ENCODE measurements around the gene SYT2. TPM values are rescaled to one million over a fixed set of nuclear protein-coding genes. Genes with fewer than 3 reads are reported as not detected.
A peak's percentile ranks its signal among the peaks of the same experiment; 100 is the strongest.
"Not testable (repeated sequence)": the region's sequence is repeated elsewhere in the genome, so short reads cannot be mapped to it uniquely, and the experiment has no call there.

Gene SYT2
- total RNA-seq, 1 donor from 2014 or later: 3.1 TPM

DNA sequence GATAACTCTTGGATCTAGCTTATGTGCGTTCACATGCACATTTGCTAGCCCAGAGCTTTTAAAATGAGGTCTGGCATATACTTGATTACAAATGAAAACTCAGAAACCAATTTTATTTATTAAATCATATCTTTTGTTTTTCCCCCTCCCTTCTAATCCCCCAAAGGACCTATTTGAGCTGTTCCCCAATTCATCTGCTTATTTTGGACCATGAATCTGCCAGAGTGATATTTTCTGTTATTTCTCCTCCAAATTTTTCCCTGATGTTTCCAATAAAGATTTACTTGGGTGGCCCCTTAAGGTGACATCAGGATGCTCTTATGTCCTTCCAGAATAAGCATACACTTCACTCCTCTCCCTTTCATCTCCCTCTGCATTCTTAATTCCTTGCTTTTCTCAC is 123.4 kb downstream of the SYT2 start:
- DNase-seq (ENCODE audit: low spot score in 2 of 2, unreplicated experiment in 2 of 2): no peak
- Mint-ChIP-seq H3K4me1 (peaks cover 49% of the 10 kb centered on the region), H3K27ac (peak overlapping the region; percentile 89), H3K27me3 (ENCODE audit: low read depth) (no peaks in the 10 kb centered on the region), H3K9me3 (no peaks in the 10 kb centered on the region), H3K36me3 (peaks cover 6% of the 10 kb centered on the region), H3K4me3 (no peak overlapping the region)
- TF ChIP-seq, protein P1, sequence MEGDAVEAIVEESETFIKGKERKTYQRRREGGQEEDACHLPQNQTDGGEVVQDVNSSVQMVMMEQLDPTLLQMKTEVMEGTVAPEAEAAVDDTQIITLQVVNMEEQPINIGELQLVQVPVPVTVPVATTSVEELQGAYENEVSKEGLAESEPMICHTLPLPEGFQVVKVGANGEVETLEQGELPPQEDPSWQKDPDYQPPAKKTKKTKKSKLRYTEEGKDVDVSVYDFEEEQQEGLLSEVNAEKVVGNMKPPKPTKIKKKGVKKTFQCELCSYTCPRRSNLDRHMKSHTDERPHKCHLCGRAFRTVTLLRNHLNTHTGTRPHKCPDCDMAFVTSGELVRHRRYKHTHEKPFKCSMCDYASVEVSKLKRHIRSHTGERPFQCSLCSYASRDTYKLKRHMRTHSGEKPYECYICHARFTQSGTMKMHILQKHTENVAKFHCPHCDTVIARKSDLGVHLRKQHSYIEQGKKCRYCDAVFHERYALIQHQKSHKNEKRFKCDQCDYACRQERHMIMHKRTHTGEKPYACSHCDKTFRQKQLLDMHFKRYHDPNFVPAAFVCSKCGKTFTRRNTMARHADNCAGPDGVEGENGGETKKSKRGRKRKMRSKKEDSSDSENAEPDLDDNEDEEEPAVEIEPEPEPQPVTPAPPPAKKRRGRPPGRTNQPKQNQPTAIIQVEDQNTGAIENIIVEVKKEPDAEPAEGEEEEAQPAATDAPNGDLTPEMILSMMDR (IDR thresholded peaks at IDR 0.05; ENCODE audit: unreplicated experiment): no peak

DNA sequence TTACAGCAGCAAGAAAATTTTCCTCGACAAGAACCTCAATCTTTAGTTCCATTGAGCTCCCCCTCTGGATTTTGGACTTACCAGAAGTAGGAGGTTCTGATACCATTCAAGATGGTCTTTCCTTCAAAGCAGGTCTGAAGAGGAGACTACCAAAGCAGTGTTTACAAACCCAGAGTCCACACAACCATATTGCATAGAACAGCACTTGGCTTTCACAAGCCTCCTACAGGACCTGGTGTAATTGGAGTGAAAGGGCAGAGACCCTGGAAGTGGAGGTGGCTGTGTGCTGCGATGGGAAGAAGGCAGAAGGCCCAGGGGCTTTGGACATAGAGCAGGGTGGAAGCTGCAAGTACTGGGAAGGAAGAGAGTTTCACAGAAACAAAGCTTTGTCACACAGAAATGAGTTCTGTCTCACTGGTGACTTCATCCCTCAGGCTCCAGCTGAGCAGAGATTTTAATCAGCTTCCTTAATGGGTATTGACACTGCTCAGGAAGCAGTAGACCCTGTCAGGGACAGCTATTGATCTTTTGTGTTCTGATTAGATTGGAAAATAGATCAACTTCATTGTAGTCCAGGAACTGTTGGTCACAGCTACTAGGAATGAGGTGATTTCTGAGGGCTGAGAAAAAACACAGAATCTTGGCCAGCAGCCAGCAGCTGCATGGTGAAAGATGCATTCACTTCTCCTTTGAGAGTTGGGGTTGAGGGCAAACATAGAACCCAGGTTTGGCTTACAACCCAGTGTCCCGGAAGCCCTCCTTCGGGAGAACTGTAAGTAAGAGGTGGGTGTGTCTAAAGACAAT is 124.0 kb downstream of the SYT2 start:
- no peaks in the 10 kb centered on the region for H3K9me3 Mint-ChIP-seq
- peak; percentile 44 to 53 for DNase-seq (ENCODE audit: low spot score in 2 of 2, unreplicated experiment in 2 of 2)
- H3K36me3 Mint-ChIP-seq: peaks cover 10% of the 10 kb centered on the region

DNA sequence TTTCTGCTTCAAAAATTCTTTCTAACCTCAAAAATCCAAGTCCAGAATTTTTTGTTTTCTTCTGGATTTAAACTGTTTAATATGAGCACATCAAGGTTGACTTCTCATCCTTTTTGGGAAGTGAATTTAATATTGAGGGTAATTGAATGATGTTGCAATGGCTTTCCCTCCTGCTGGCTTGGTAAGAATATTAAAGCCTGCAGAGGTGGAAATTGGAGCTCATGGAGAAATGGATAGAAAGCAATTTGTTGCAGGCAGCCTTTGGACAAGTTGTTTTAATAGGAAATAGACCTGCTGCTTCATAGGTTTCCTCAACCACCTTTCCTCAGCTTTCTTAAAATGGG is 124.7 kb downstream of the SYT2 start:
- TF ChIP-seq, protein P1 (IDR thresholded peaks at IDR 0.05; ENCODE audit: unreplicated experiment): no peak
- Mint-ChIP-seq H3K4me1 (peaks cover 56% of the 10 kb centered on the region), H3K9me3 (no peaks in the 10 kb centered on the region), H3K27ac (peak overlapping the region; percentile 89), H3K4me3 (no peak overlapping the region), H3K36me3 (peaks cover 16% of the 10 kb centered on the region), H3K27me3 (ENCODE audit: low read depth) (no peaks in the 10 kb centered on the region)
- no peak for DNase-seq (ENCODE audit: low spot score in 2 of 2, unreplicated experiment in 2 of 2)

More for the DNA sequence above, 124.0 kb downstream of the SYT2 start:
- Mint-ChIP-seq H3K4me1 (peaks cover 53% of the 10 kb centered on the region), H3K27ac (peak overlapping the region; percentile 89), H3K4me3 (no peak overlapping the region), H3K27me3 (ENCODE audit: low read depth) (no peaks in the 10 kb centered on the region)
- TF ChIP-seq, protein P1 (IDR thresholded peaks at IDR 0.05; ENCODE audit: unreplicated experiment): no peak

DNA sequence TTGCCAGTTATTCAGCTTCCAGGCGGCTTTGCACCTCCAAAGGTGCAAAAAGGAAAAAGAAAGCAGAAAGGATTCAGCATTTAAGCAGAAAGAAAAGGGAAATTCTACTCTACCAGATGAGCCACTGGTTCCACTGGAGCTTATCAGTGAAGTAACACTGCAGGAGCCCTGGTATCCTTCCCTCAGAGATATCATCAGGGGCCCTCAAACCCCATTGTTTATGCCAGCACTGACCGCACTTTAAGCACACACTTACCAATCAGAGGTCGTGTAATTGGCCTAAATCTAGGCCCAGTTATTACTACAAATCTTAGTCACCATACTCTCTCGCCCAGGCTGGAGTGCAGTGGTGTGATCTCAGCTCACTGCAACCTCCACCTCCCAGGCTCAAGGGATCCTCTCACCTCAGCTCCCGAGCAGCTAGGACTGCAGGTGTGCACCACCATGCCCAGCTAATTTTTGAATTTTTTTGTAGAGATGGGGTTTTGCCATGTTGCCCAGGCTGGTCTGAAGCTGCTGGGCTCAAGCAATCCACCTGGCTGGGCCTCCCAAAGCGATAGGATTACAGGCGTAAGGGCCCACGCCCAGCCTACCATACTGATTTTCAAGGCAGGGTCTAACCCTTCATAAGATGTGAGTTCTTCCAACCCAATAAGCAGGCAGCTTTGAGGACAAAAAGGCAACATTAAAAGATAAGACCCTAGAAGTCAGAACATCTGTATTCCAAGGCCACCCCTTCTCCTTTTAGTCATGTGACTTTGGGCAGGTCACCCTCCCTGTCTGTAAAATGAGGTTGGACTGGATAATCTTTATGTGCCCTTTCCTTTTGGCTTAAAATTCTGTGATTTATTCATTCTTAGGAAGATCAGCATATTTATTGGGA is 125.3 kb downstream of the SYT2 start:
- no peak overlapping the region for H3K4me3 Mint-ChIP-seq
- H3K27ac Mint-ChIP-seq: peak overlapping the region; percentile 30
- no peaks in the 10 kb centered on the region for H3K27me3 Mint-ChIP-seq (ENCODE audit: low read depth)
- TF ChIP-seq, protein P1 (IDR thresholded peaks at IDR 0.05; ENCODE audit: unreplicated experiment): no peak
- DNase-seq (ENCODE audit: low spot score in 2 of 2, unreplicated experiment in 2 of 2): no peak
- H3K36me3 Mint-ChIP-seq: peaks cover 16% of the 10 kb centered on the region
- no peaks in the 10 kb centered on the region for H3K9me3 Mint-ChIP-seq
- peaks cover 61% of the 10 kb centered on the region for H3K4me1 Mint-ChIP-seq

DNA sequence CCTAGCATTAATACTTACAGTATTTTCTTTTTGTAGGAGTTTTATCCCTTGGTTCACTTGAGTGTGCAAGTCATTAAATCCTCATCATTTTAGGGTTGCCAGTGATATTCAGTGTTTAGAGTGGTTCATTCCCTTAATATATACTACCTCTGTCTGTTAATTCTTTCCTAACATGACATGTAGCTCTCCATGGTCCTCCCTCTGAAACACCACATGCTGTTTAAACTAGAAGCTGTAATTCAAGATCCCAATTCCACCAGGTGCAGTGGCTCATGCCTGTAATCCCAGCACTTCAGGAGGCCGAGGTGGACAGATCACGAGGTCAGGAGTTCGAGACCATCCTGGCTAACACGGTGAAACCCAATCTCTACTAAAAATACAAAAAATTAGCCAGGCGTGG is 127.9 kb downstream of the SYT2 start:
- not testable (repeated sequence) for H3K27me3 Mint-ChIP-seq (ENCODE audit: low read depth); DNase-seq (ENCODE audit: low spot score in 2 of 2, unreplicated experiment in 2 of 2); H3K27ac Mint-ChIP-seq; H3K9me3 Mint-ChIP-seq; H3K4me3 Mint-ChIP-seq
- Mint-ChIP-seq H3K4me1 (peaks cover 68% of the 10 kb centered on the region), H3K36me3 (peaks cover 16% of the 10 kb centered on the region)

DNA sequence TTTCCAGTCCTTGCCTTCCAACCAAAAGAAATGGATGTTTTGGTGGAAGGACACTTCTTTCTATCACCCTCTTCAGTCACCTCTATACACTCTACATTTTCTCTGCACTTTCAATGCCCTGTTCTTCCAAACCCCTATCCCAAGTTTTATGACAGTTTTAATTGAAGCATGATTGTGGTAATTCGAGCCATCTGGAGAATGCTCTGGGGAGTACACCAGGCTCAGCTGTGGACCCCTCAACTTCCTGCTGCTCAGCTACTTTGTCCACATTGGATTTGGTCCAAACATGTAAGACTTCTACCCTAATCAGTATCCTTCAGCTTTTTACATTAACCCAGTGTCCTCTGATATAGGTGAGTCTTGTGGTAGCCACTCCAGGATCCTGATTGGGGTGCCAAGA is 129.6 kb downstream of the SYT2 start:
- peak overlapping the region; percentile 18 for H3K4me3 Mint-ChIP-seq

More for the DNA sequence above, 129.6 kb downstream of the SYT2 start:
- DNase-seq (ENCODE audit: low spot score in 2 of 2, unreplicated experiment in 2 of 2): no peak
- Mint-ChIP-seq H3K4me1 (peaks cover 69% of the 10 kb centered on the region), H3K9me3 (no peaks in the 10 kb centered on the region), H3K27me3 (ENCODE audit: low read depth) (no peaks in the 10 kb centered on the region), H3K36me3 (peaks cover 16% of the 10 kb centered on the region), H3K27ac (peak overlapping the region; percentile 90)
- TF ChIP-seq, protein P1 (IDR thresholded peaks at IDR 0.05; ENCODE audit: unreplicated experiment): no peak
